NCI-H526 treated with DMSO at 0.1 percent for 48 hours (cell line): ENCODE results near the gene SNX9.
"Not testable (repeated sequence)": the region's sequence is repeated elsewhere in the genome, so short reads cannot be mapped to it uniquely, and the experiment has no call there.

Experiments
- DNase-seq: peaks from one replicate; lab custom pipeline; 2025; lab: John Stamatoyannopoulos, UW

The SNX9 gene

GRCh38 chr6:157887892-157888291 is 64.8 kb downstream of the SNX9 start:
- no peak for DNase-seq

- no peak for DNase-seq
Measured at GRCh38 chr6:157891544-157892362, 68.7 kb downstream of the SNX9 start.

- no peak for DNase-seq
Measured at GRCh38 chr6:157892363-157892877, 69.4 kb downstream of the SNX9 start.

GRCh38 chr6:157893238-157893637 is 70.2 kb downstream of the SNX9 start:
- no peak for DNase-seq

GRCh38 chr6:157895585-157895984 is 72.5 kb downstream of the SNX9 start:
- no peak for DNase-seq

GRCh38 chr6:157896932-157897331 is 73.9 kb downstream of the SNX9 start:
- DNase-seq, result peak; percentile 18

- DNase-seq, result no peak
Measured at GRCh38 chr6:157898169-157898568, 75.1 kb downstream of the SNX9 start.

- no peak for DNase-seq
Measured at GRCh38 chr6:157898640-157899039, 75.6 kb downstream of the SNX9 start.

GRCh38 chr6:157900262-157900661 is 77.2 kb downstream of the SNX9 start:
- not testable (repeated sequence) for DNase-seq

GRCh38 chr6:157900751-157901150 is 77.7 kb downstream of the SNX9 start:
- DNase-seq, result peak; percentile 39

- no peak for DNase-seq
Measured at GRCh38 chr6:157904999-157905398, 82.0 kb downstream of the SNX9 start.

GRCh38 chr6:157905590-157906342 is 82.7 kb downstream of the SNX9 start:
- no peak for DNase-seq

- DNase-seq, result no peak
Measured at GRCh38 chr6:157906537-157907061, 83.6 kb downstream of the SNX9 start.

- DNase-seq, result no peak
Measured at GRCh38 chr6:157907651-157908050, 84.6 kb downstream of the SNX9 start.

- DNase-seq, result no peak
Measured at GRCh38 chr6:157908369-157909281, 85.6 kb downstream of the SNX9 start.

GRCh38 chr6:157909282-157909664 is 86.2 kb downstream of the SNX9 start:
- no peak for DNase-seq

GRCh38 chr6:157911278-157911677 is 88.2 kb downstream of the SNX9 start:
- DNase-seq, result no peak

GRCh38 chr6:157911786-157912185 is 88.7 kb downstream of the SNX9 start:
- no peak for DNase-seq

- no peak for DNase-seq
Measured at GRCh38 chr6:157912326-157912725, 89.3 kb downstream of the SNX9 start.

GRCh38 chr6:157921685-157922367 is 98.8 kb downstream of the SNX9 start:
- no peak for DNase-seq

- no peak for DNase-seq
Measured at GRCh38 chr6:157925771-157926170, 102.7 kb downstream of the SNX9 start.
